Measurements from ENCODE around the gene PHTF2. TPM values are rescaled to one million over a fixed set of nuclear protein-coding genes. Genes with fewer than 3 reads are reported as not detected.

Gene PHTF2
- polyA plus RNA-seq, 1 of the 3 experiments (the other 2 are of a cell fraction) = 21.2 TPM

GRCh38 chr7:77786741-77787140 lies 11.8 kb upstream of the PHTF2 start (continued):
- TF ChIP-seq USF1 (IDR thresholded peaks at IDR 0.05; ENCODE audit: borderline replicate concordance, low read depth) (no peak), NFIC (IDR thresholded peaks at IDR 0.05; ENCODE audit: borderline replicate concordance) (no peak), TEAD4 (IDR thresholded peaks at IDR 0.05; ENCODE audit: borderline replicate concordance, insufficient read depth) (no peak), RXRA (IDR thresholded peaks at IDR 0.05; ENCODE audit: borderline replicate concordance, low read depth) (no peak), GABPA (IDR thresholded peaks at IDR 0.05; ENCODE audit: low read depth) (no peak), FOSL2 (IDR thresholded peaks at IDR 0.05; ENCODE audit: borderline replicate concordance, low read depth) (no peak)

GRCh38 chr7:77788327-77788902 lies 10.2 kb upstream of the PHTF2 start:
- ChIA-PET CTCF (interaction anchor here (1.0 to 1.3 kb wide), 2 partner anchors 29 to 137 kb away, joined by 4 to 5 read pairs; no protein-coding TSS in a partner anchor), POLR2A (no interaction called here)

More at GRCh38 chr7:77788327-77788902, 10.2 kb upstream of the PHTF2 start:
- H2AFZ ChIP-seq (ENCODE audit: low read depth) = no peak overlapping the region
- no peak for TF ChIP-seq ELF1 (IDR thresholded peaks at IDR 0.05)
- TF ChIP-seq YY1 (IDR thresholded peaks at IDR 0.05; ENCODE audit: low read depth) = no peak
- TF ChIP-seq GATA2 (CRISPR knock-in tag; IDR thresholded peaks at IDR 0.05) = no peak
- no peak for TF ChIP-seq FOXM1 (IDR thresholded peaks at IDR 0.05; ENCODE audit: low read depth)
- TF ChIP-seq TEAD4 (IDR thresholded peaks at IDR 0.05; ENCODE audit: borderline replicate concordance, insufficient read depth) = no peak
- no peak for TF ChIP-seq RFX5 (IDR thresholded peaks at IDR 0.05; ENCODE audit: low read length)
- TF ChIP-seq EP300 (IDR thresholded peaks at IDR 0.05; ENCODE audit: borderline replicate concordance in 1 of 2, low read depth in 1 of 2, low read length in 1 of 2) = no peak
- no peak for TF ChIP-seq PBX3 (IDR thresholded peaks at IDR 0.05)
- TF ChIP-seq, protein P1, sequence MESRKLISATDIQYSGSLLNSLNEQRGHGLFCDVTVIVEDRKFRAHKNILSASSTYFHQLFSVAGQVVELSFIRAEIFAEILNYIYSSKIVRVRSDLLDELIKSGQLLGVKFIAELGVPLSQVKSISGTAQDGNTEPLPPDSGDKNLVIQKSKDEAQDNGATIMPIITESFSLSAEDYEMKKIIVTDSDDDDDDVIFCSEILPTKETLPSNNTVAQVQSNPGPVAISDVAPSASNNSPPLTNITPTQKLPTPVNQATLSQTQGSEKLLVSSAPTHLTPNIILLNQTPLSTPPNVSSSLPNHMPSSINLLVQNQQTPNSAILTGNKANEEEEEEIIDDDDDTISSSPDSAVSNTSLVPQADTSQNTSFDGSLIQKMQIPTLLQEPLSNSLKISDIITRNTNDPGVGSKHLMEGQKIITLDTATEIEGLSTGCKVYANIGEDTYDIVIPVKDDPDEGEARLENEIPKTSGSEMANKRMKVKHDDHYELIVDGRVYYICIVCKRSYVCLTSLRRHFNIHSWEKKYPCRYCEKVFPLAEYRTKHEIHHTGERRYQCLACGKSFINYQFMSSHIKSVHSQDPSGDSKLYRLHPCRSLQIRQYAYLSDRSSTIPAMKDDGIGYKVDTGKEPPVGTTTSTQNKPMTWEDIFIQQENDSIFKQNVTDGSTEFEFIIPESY (IDR thresholded peaks at IDR 0.05; ENCODE audit: borderline replicate concordance, low read depth) = no peak
- TF ChIP-seq JUND (IDR thresholded peaks at IDR 0.05) = no peak
- no peak for TF ChIP-seq SIN3A (IDR thresholded peaks at IDR 0.05; ENCODE audit: borderline replicate concordance, low read depth, low read length)
- no peak for TF ChIP-seq USF1 (IDR thresholded peaks at IDR 0.05; ENCODE audit: borderline replicate concordance, low read depth)
- no peak for TF ChIP-seq TCF12 (IDR thresholded peaks at IDR 0.05)
- TF ChIP-seq GABPA (IDR thresholded peaks at IDR 0.05; ENCODE audit: low read depth) = no peak
- TF ChIP-seq RXRA (IDR thresholded peaks at IDR 0.05; ENCODE audit: borderline replicate concordance, low read depth) = no peak
- TF ChIP-seq MXI1 (IDR thresholded peaks at IDR 0.05; ENCODE audit: low read depth, low read length) = no peak
- no peak for TF ChIP-seq REST (IDR thresholded peaks at IDR 0.05; ENCODE audit: low read depth, low read length)
- no peak for TF ChIP-seq SMC3 (IDR thresholded peaks at IDR 0.05; ENCODE audit: low read depth, low read length)
- no peak for TF ChIP-seq EZH2phosphoT487 (IDR thresholded peaks at IDR 0.05; ENCODE audit: borderline replicate concordance, low read depth)
- no peak for TF ChIP-seq FOXJ3 (CRISPR knock-in tag; IDR thresholded peaks at IDR 0.05)
- no peaks in the 10 kb centered on the region for H3K9me2 ChIP-seq
- no peak overlapping the region for H3K9ac ChIP-seq
- peaks cover 6% of the 10 kb centered on the region; the same call in 1 of the 2 replicates for H3K79me2 ChIP-seq (ENCODE audit: insufficient read depth)
- H4K20me1 ChIP-seq (ENCODE audit: insufficient read depth) = no peaks in the 10 kb centered on the region
- no peak overlapping the region for H3K27ac ChIP-seq (ENCODE audit: low read depth in 2 of 2, low read length in 1 of 2)
- H3K4me1 ChIP-seq (ENCODE audit: control insufficient read depth in 1 of 2, insufficient read depth in 2 of 2, low read depth in 1 of 2, low read length in 1 of 2) = no peaks in the 10 kb centered on the region
- WGBS (ENCODE audit: low lambda C conversion rate) = 100% methylated on average over 2 of the region's 2 CpGs
- H3F3A ChIP-seq (replicated peaks; ENCODE audit: insufficient read depth) = peaks cover 17% of the 10 kb centered on the region
- no peaks in the 10 kb centered on the region for H3K9me3 ChIP-seq
- H3K36me3 ChIP-seq (replicated peaks in 1 of 2; ENCODE audit: control insufficient read depth in 1 of 2, insufficient read depth in 2 of 2, low read length in 1 of 2) = peaks cover 5 to 21% of the 10 kb centered on the region in 2 experiments
- no peak for DNase-seq
- no peak overlapping the region for H3K4me2 ChIP-seq
- no peaks in the 10 kb centered on the region for H3K27me3 ChIP-seq (ENCODE audit: insufficient read depth)
- H3K4me3 ChIP-seq (ENCODE audit: low read depth in 2 of 2, low read length in 1 of 2) = no peak overlapping the region
